ENCODE results near the gene MS4A8. TPM values are rescaled to one million over a fixed set of nuclear protein-coding genes. Genes with fewer than 3 reads are reported as not detected.

The MS4A8 gene
- total RNA-seq, 4 donors from 2014 or later, result 13.2 to 541 (median 356) TPM

- no peak for TF ChIP-seq POLR2A (IDR thresholded peaks at IDR 0.05)
- no peak for TF ChIP-seq CTCF (IDR thresholded peaks at IDR 0.05)
- Histone ChIP-seq H3K9me3 (no peaks in the 10 kb centered on the region), H3K36me3 (no peaks in the 10 kb centered on the region), H3K27ac (no peak overlapping the region), H3K4me3 (no peak overlapping the region), H3K4me1 (peaks cover 0 to 4% (median 0%) of the 10 kb centered on the region in 4 donors), H3K27me3 (no peaks in the 10 kb centered on the region)
- no peak for DNase-seq
These were observed 26.2 kb downstream of the MS4A8 start for GRCh38 chr11:60725592-60725991.

- no peaks in the 10 kb centered on the region for H3K27me3 ChIP-seq
- H3K27ac ChIP-seq, result no peak overlapping the region
- no peaks in the 10 kb centered on the region for H3K4me1 ChIP-seq
- no peak for DNase-seq
- TF ChIP-seq POLR2A (IDR thresholded peaks at IDR 0.05), result no peak
- no peak overlapping the region for H3K4me3 ChIP-seq
- H3K9me3 ChIP-seq, result no peaks in the 10 kb centered on the region
- no peaks in the 10 kb centered on the region for H3K36me3 ChIP-seq
These were observed 32.2 kb downstream of the MS4A8 start for GRCh38 chr11:60731586-60731985.

GRCh38 chr11:60734279-60734678, 34.9 kb downstream of the MS4A8 start:
- no peak overlapping the region for H3K27ac ChIP-seq
- H3K4me1 ChIP-seq, result no peaks in the 10 kb centered on the region
- DNase-seq, result peak in 1 of 3 donors; percentile 58
- no peaks in the 10 kb centered on the region for H3K27me3 ChIP-seq
- H3K4me3 ChIP-seq, result no peak overlapping the region
- H3K9me3 ChIP-seq, result no peaks in the 10 kb centered on the region
- H3K36me3 ChIP-seq, result no peaks in the 10 kb centered on the region
- TF ChIP-seq CTCF (IDR thresholded peaks at IDR 0.05), result no peak
- no peak for TF ChIP-seq POLR2A (IDR thresholded peaks at IDR 0.05)

GRCh38 chr11:60739114-60739513, 39.7 kb downstream of the MS4A8 start:
- H3K4me1 ChIP-seq, result no peaks in the 10 kb centered on the region
- H3K36me3 ChIP-seq, result no peaks in the 10 kb centered on the region
- no peak overlapping the region for H3K27ac ChIP-seq
- H3K27me3 ChIP-seq, result no peaks in the 10 kb centered on the region
- H3K4me3 ChIP-seq, result no peak overlapping the region
- no peak for DNase-seq
- H3K9me3 ChIP-seq, result no peaks in the 10 kb centered on the region
- TF ChIP-seq CTCF (IDR thresholded peaks at IDR 0.05), result no peak
- no peak for TF ChIP-seq POLR2A (IDR thresholded peaks at IDR 0.05)

- H3K9me3 ChIP-seq, result no peaks in the 10 kb centered on the region
- no peaks in the 10 kb centered on the region for H3K27me3 ChIP-seq
- H3K36me3 ChIP-seq, result no peaks in the 10 kb centered on the region
- no peak for TF ChIP-seq POLR2A (IDR thresholded peaks at IDR 0.05)
- TF ChIP-seq CTCF (IDR thresholded peaks at IDR 0.05), result no peak
- no peak overlapping the region for H3K4me3 ChIP-seq
- DNase-seq, result no peak
- no peak overlapping the region for H3K27ac ChIP-seq
- H3K4me1 ChIP-seq, result no peaks in the 10 kb centered on the region
These were observed 41.2 kb downstream of the MS4A8 start for GRCh38 chr11:60740573-60740972.

GRCh38 chr11:60741421-60741820, 42.0 kb downstream of the MS4A8 start:
- no peak overlapping the region for H3K27ac ChIP-seq
- TF ChIP-seq POLR2A (IDR thresholded peaks at IDR 0.05), result no peak
- no peak for TF ChIP-seq CTCF (IDR thresholded peaks at IDR 0.05)
- DNase-seq, result no peak
- H3K4me3 ChIP-seq, result no peak overlapping the region
- no peaks in the 10 kb centered on the region for H3K9me3 ChIP-seq
- H3K4me1 ChIP-seq, result no peaks in the 10 kb centered on the region
- no peaks in the 10 kb centered on the region for H3K27me3 ChIP-seq
- no peaks in the 10 kb centered on the region for H3K36me3 ChIP-seq

Measured in Peyer's patch (tissue), 4 donors.